GM20431 (cell line): ENCODE results near the gene FANK1.
"Not testable (repeated sequence)": the region's sequence is repeated elsewhere in the genome, so short reads cannot be mapped to it uniquely, and the experiment has no call there.

Experiments used
- in situ Hi-C: fragments of 300-500 bp; cut with MseI, MboI; formaldehyde crosslinking; loops from one replicate; pipeline ENCODE4 v1.15.0; 2020; ENCODE audit warnings: low sequenced_read_pairs; ENCODE audit not compliant: unreplicated experiment

The FANK1 gene

DNA sequence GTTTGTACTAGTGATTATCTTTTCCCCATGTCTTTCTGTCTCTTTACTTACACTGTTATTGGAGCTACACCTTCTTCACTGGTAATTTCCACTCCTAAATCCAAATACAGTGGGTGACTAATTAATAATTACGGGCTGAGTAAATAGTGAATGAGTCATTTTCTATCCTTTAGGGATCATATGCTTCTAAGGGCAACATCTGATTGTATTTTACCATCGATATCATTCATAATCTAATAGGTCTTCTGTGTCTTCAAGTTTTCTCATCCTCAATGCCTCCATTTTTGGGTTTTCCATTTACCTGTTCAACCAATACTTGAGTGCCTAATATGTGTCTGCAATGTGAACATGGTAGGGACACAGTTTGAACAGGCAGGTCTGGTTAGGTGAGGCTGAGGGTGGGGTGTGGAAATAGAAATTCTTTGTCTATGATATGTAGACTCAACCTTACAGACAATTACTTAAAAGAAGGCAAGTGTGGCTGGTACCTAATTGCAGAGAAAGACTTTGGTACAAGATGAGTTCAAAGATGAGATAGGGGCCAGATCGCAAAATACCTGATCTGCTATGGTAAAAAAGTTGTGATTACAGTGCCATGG lies 9.4 kb upstream of the FANK1 start:
- in situ Hi-C loops: no loop called here

DNA sequence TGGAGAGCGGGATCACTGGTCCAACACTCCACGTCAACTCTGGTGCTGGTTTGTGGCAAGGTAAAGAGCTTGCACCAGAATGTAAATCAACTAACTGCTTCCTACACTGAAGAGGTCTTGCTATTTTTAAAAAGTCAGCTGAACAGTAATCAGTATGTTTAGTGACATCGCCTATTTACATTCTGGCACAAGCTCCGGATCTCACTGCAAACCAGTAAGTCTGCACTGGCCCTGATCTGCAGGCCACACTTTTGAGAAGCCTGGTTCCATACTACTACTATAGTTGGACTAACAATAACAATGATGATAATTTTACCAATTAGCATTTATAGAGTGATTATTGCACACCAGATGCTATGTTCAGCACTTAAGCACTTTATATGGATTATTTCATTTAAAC lies 6.9 kb upstream of the FANK1 start:
- in situ Hi-C loops: not testable (repeated sequence)

DNA sequence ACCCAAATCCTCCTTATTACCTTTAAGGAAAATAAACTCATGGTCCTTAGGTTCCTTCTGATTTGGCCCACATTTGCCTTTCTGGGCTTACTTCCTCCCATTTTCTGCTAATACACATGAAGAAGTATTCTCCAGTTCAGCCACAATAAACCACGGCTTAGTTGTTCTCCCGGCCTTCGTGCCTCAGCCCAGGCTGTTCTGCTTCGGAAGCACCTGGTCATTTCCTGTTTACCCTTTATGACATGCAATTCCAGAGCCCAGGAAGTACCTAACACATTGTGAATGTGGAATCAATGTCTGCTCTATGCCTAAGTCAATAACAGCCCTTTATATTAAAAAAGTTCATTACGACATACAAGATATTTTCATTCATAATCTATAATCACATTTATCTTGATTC lies 4.0 kb upstream of the FANK1 start:
- in situ Hi-C loops: not testable (repeated sequence)

DNA sequence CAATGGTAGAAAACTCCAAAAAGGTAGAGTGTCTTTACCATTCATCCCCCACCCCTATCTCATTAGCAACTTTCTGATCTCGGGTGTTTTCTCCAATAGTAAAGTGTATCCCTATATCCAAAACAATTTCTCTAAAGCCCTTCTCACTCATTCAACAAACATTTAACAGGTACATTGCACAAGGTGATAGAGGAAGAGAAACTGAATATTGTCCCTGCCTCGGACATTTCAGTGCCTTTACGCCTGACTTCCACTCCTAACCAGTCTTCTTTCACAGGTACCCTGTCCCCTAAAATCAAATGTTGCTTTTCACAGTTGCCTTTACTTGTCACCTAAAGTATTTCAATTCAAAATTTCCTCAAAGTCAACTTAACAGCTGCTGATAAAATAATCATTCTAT lies 2.2 kb upstream of the FANK1 start:
- in situ Hi-C loops: not testable (repeated sequence)

DNA sequence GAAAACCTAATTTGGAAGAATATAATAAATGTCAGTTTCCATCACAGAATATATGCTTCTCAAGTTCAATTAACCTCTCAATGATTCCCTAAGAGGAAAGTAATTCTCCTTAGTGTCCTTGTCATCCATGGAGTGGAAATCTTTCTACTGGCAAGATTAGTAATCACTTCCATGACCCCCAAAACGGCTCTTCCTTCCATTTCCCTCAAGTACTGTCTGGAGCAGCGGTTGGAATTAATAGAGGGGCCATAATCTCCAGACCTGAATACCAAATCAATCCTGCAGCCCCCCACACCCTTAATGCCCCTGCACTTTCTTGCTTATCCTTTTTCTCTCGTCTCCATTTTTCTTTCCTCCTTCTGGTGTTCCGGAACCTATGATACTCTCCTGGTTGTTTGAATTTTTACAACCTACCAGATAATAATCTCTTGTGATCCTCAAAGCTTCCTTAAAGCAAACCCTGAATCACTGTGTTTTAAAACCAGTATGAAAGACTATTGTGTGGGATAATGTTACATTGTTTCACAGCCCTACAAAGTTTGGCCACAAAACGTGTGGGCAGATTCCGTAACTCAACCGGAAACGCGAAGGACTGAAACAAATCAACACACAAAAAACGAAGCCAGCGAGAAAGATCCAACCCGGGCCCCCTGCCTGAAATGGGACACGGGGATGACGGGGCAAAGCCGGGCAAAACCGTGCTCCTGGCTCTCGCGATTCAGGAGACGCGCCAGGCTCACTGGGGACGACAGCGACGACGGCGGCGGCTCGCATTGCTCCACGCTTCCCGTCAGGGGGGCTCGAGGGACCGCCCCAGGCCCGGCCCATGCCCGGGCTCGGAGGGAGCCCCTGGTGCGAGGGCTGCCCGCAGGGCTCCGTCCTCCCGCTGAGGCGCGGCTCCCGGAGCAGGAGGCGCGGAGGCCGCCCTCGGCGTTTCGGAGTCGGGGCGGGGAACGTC lies 955 bp upstream of the FANK1 start:
- in situ Hi-C loops: not testable (repeated sequence)

DNA sequence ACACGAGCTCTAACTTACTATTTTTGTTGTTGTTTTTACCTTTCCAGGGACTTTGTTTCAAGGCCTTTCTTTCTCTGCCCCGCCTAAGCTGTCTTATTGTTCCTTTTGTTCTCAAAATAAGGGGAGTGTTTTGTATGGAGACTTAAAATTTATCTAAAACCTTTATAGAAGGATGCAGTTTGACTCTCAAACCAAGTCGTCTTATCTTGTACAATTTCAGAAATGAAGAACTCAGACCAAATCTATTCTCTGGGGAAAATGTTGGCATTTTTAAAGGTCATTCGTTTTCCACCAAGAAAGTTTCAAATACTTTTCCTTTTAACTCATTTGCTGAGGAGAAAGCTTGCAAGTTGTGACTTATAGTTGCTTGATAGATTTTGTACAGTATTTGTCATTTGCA lies 953 bp downstream of the FANK1 start:
- in situ Hi-C loops: not testable (repeated sequence)

DNA sequence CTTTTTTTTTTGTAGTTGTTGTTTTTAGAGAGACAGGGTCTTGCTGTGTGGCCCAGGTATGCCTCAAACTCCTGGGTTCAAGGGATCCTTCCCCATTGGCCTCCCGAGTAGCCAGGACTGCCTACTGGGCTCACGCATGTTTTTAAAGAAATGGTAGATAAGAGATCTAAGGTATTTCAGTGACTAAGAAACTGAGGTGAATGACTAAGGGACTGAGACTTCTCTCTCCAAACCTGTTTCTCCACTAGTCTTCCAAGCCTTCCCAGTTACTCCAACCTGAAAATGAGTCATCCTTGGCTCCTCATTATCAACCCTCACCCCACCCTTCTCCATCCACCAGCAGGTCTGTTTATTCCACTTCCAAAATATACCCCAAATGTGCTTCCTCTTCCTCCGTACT lies 4.6 kb downstream of the FANK1 start:
- in situ Hi-C loops: not testable (repeated sequence)

DNA sequence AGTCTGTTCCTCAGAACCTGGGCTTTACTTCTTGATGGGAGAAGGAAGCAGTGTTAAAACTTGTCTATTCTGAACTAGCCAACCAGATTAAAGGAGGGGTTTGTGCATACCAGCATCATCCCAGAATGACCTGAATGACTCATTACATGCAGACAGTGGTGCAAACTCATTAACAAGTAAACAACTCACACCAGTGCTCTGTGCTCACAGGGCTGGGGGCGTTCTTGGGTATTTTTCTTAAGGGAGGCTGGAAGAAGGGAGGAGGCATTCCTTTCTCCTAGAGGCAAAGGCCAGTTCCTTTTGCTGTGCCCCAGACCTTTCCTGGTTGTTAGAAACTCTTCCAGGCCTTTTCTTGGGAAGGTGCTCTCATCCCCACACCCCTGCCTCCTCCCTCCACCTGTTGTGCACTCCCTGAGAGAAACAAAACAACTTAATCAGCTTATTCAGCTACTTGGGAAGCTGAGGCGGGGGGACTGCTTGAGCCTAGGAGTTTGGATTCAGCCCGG lies 6.8 kb downstream of the FANK1 start:
- in situ Hi-C loops: not testable (repeated sequence)

DNA sequence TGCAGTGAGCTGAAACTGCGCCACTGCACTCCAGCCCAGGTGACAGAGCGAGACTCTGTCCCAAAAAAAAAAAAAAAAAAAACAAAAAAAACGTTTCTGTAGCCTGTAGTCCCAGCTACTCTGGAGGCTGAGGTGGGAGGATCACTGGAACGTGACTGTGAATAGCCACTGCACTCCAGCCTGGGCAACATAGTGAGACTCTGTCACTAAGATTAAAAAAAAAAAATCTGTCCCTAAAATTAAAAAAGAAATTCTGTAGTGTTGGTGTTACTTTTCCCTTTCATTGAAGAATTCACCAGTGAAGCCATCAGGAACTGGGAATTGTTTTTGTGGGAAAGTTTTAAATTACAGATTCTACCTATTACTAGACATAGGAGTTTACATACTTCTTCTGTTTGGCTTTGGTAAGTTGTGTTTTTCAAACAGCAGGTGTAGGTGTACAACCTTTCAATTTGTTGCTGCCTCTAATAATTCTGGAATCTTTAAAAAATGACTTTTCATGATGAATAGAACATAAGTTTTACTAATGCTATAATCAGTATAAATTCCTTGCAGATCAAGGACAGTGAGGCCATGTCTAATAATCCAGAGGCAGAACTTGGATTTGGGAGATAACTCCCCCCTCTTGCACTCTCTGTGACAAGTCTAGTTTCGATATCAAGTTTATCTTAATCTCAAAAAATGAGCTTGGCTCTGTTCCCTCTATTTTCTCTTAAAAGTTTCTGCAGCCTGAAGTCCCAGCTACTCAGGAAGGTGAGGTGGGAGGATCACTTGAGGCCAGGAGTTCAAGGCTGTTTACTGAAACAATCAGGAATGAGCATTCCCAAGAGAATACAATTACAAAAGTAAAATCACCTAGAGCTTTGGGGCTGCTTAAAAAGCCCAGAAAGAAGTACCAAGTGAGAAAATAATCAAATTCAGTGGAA lies 9.0 kb downstream of the FANK1 start:
- in situ Hi-C loops: not testable (repeated sequence)

DNA sequence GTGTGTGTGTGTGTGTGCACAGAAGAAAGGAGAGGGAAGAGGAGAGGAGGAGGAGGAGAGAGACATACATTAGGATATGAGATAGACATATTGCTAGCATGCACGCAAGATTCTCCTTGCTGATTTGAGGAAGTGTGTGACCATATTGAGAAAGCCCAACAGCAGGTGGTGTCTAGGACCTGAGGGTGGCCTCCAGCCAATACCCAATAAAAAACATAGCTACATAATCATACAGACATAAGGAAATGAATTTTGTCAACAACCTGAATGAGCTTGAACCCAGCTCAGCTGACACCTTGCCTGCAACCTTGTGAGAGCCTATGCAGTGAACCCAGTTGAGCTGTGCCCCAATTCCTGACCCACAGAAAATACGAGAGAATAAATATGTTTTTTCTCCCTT lies 11.2 kb downstream of the FANK1 start:
- in situ Hi-C loops: not testable (repeated sequence)

DNA sequence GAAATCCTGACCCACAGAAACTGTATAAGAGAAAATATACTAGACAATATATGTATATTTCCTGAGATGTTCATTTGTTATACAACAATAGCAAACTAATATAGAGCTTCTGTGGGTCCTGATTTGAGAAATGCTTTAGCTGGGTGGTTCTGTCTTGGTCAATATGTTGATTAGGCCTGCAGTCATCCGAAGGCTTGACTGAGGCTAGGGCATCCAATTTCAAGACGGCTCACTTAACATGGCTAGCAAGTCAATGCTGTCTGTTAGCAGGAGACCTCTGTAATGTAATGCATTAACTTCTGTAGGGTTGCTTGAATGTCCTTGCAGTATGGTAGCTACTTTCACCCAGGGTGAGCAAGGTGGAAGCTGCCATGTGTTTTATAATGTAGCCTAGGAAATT lies 12.4 kb downstream of the FANK1 start:
- in situ Hi-C loops: not testable (repeated sequence)

DNA sequence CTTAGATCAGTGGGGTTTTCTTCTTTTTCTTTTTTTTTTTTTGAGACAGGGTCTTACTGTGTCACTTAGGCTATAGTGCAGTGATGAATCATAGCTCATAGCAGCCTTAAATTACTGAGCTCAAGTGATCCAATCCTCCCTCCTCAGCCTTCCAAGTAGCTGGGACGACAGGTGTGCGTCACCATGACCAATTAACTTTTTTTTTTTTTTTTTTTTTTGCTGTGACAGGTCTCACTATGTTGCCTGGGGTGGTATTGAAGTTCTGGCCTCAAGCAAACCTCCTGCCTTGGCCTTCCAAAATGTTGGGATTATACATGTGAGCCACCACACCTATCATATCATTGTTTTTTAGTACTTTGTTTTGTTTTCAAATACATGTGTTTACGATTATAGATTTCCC lies 13.1 kb downstream of the FANK1 start:
- in situ Hi-C loops: not testable (repeated sequence)

DNA sequence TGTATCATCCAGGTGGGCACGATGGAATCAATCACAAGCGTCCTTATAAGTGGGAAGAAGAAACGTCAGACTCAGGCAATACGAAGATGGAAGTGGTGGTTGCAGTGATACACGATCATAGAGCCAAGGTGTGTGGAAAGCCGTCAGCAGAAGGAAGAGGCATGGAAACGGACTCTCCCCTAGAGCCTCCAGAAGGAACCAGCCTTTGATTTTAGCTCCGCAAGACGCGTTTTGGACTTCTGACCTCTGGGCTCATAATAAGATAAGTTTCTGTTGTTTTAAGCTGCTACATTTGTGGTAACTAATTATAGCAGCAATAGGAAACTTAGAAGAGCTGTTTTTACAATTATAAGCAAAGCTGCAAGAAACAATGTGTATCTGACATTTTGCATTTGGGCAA lies 14.8 kb downstream of the FANK1 start:
- in situ Hi-C loops: no loop called here

DNA sequence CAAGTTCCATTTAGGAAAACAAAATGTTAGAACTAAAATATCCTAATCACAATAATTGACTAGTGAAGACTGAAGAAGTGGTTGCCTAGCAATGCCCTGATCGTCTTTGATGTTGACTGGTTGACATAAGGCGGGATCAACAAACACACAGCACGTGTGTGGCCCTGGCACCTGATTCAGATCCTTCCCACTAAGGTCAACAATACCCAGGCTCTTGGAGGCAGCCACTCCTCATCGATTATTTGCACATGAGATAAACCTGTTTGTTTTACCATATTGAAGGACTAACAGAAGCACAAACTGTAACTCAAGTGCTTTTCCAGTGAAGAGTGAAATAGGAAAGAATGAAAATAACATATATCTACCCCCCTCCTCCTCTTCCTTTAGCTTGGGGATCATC lies 15.6 kb downstream of the FANK1 start:
- in situ Hi-C loops: no loop called here

DNA sequence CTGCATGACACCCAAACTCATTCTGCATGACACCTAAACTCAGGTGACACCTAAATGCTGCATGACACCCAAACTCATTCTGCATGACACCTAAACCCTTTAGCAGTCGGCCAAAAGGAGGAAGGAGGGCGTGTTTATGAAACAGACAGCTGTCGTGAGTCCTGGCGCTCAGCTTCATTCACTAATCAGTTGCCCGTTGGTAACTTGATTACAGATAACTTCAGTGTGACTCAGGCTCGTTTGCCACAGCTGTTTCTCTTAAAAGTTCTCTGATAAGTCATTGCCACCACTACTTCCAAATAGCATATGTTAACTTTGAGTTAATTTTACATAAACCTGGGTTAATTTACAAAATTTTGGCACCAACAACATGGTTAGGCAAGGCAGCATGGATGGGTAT lies 16.9 kb downstream of the FANK1 start:
- in situ Hi-C loops: not testable (repeated sequence)

DNA sequence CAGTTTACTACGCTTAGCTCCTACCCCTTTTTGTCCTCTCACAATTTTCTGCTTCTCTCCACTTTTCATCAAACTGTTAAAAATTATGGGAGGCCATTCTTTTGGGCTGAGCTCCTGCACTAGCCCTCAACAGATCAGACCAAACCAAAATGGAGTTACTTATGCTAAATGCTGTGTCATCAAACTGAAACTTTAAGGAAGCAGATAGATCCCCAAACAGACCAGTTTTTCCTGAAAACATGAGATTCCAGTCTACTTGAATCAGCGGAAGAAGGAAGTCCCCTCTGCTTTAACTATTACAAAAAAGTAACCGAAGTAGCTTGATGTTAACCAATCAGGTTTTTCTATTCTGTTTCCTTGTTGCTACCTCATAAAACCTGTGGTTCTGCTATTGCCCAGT lies 20.6 kb downstream of the FANK1 start:
- in situ Hi-C loops: no loop called here

DNA sequence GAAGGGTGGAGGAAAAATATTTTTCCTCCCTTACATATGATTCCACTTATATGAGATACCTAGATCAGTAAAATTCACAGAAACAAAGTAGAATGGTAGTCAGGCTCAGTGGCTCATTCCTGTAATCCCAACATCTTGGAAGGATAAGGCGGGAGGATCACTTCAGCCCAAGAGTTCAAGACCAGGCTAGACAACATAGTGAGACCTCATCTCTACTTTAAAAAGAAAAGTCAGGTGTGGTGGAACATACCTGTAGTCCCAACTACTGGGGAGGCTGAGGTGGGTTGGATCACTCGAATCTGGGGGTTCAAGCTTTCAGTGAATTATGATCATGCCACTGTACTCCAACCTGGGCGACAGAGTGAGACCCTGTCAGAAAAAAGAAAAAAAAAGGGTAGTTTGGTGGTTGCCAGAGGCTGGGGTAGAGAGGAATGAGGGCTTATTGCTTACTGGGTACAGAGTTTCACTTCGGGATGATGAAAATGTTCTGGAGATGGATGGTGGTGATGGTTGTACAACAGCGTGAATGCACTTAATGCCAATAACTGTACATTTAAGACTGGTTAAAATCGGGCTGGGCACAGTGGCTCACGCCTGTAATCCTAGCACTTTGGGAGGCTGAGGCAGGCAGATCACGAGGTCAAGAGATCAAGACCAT lies 21.5 kb downstream of the FANK1 start:
- in situ Hi-C loops: not testable (repeated sequence)

DNA sequence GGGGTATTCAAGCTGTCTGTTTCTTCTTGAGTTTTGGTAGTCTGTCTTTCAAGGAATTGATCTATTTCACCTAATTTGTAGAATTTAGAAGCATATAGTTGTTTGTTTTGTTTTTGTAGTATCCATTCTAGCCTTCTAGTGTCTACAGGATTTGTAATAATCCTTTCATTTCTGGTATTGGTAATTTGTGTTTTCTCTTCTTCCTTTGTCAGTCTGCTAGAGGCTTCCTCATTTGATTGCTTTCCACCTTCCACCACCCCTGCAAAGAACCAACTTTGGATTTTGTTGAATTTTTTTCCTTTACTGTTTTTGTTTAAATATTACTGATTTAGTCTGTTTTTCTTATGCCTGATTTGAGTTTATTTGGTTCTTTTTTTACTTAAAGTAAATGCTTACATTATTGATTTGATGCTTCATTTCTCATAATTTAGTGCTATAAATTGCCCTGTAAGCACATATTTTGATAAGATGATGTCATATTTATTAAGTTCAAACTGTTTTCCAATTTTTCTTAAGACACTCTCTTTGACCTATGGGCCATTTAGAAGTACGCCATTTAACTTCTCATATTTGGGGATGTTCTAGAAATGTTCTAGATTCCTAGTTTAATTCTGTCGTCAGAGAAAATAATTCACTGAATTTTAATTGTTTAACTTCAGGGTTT lies 25.4 kb downstream of the FANK1 start:
- in situ Hi-C loops: not testable (repeated sequence)

DNA sequence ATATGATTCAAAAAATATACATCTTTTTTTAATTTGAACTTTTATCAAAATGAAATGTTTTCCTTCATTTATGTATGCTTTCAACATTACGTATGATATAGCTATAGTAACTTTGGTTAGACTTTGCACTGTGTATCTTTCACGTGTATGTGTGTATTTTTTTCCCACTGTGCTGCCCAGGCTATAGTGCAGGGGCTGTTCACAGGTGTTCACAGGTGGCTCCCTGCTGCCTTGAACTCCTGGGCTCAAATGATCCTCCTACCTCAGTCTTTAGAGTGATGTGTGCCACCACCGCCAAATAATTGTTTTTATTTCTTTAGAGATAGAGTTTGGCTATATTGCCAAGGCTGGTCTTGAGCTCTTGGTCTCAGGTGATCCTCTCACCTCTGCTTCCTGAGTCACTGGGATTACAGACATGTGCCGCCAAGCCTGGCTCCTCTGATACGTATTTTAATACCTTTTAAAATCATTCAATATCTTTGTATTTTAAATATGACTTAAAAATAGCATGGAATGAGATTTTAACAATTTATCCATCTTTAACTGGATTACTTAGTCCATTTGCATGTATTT lies 29.0 kb downstream of the FANK1 start:
- in situ Hi-C loops: no loop called here
